GM19438 (cell line): ENCODE measurements around the gene WDR90.

ENCODE experiments used
- ATAC-seq: cut with Tn5 transposase; IDR thresholded peaks from one replicate; pipeline ENCODE4 v1.9.1; 2021; ENCODE audit warnings: low read depth; ENCODE audit not compliant: unreplicated experiment

Gene WDR90

DNA sequence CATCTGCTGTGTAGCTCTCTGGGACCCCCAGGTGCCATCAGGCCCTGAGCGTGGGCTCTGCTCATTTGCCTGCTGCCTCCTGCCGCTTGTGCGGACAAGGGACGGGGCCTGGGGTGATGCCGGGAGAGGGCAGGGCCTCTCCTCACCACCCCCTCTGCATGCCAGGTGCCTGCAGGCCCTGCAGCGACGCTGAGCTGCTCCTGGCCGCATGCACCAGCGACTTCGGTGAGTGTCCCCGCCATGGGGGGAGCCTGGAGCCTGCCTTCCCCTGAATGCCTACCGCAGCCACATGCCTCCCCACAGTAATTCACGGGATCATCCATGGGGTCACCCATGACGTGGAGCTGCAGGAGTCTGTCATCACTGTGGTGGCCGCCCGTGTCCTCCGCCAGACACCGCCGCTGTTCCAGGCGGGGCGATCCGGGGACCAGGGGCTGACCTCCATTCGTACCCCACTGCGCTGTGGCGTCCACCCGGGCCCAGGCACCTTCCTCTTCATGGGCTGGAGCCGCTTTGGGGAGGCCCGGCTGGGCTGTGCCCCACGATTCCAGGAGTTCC, 67.7 kb downstream of the WDR90 start:
- no peak for ATAC-seq
